D341Med (cell line): ENCODE results near the gene WDR33.
A peak's percentile ranks its signal among the peaks of the same experiment; 100 is the strongest.

Experiments used
- DNase-seq: peaks from one replicate; pipeline ENCODE4 v3.0.0; 2012; ENCODE audit warnings: low spot score

The WDR33 gene

DNA sequence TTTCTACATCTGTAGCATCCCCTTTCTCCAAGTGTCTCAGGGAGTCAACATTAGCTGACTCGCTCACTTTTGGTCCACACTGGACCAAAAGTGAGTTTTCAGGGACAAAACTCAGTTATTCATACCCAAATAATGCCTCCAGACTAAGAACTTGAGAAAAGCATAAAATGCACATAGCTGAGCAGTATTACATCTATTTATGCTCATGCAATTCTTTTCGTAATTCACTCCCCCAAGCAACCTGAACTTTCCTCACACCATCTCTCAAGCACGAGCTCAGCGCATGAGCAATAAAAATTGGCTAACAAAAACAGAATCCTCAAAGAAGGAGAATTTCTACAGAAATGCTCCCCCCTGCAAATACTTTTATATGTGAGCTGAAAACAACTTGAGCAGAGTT is 92.7 kb downstream of the WDR33 start:
- DNase-seq, result no peak

DNA sequence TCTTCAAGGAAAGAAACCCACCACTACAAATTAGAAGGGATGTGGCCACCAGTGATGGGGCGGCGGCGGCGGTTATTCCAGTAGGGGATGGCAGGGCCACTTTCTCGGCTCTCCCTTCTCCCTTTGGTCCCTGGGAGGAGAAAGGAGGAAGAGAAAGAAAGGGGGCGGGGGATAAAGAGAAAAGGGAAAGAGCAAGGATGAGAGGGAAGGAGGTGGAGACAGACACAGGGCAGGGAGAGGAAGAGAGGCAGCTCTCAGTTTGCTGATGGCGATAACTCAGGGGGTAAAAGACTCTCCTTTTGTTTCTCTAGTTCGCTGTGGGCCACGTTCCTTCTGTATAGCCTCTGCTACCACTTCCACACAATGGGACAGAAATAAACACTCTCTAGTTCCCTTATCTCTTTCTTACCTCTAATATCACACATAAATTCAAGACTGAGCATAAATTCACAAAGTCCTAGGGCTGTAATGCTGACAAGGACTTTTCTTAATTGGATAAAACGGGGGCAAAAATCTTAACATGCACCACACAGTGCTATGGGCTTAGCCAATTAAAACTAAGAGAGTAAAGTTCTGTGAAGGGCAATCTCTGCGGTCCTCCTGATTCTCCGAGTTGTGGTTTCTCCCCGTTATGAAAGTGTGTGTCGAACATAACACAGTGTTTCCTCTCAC is 95.1 kb downstream of the WDR33 start:
- no peak for DNase-seq

DNA sequence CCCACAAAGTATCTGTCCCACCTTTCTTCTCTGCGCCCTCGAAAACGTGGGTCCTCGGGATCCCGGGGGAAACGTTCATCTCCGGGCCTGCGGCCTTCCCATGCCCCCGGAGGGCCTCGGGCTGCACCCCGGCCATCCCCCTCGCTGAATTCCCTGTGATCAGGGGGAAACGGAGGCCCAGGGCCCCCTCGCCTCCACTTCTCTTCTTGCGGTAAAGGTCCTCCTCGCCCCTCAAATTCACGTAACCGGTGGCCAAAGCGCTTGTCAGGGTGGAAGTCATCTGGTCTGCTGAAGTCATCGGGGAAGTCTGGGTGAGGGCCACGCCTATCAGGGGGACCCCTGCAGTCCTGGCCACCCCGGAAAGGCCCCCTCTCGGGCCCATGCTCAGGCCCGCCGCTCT is 97.4 kb downstream of the WDR33 start:
- DNase-seq, result no peak

DNA sequence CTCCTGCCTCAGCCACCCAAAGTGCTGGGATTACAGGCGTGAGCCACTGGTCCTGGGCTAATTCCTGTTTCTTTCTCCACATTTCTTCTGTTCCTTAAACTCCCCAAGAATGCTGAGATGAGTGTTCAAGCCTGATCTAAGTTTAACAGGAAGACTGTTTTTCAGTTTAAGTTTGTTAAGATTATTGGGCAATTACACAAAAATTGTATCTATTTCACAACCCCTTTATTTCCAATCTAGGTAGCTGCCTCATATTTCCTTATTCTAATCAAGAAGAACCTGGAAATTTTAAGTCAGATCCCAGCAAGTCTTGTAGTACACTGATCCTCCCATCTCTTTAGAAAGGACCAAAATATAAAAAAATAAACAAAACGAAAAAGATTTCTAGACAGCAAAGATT is 98.0 kb downstream of the WDR33 start:
- no peak for DNase-seq

DNA sequence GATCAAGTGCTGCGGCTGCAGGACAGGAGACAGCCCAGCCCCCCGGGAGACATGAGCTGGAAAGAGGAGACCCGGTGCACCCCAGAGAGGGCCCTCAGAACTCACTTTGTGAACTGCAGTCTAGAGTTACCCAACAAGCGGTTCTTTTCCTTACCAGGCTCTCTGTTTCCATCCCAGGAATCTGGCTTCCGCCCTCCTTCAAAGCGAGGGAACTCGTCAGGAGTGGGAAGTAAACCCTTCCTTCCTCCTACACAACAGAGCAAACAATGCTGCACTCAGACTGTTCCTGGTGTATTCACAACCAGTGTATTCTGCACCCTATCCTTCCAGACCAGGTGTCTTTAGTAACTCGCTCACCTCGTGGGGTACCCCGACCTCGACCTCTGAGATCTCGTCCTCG is 101.6 kb downstream of the WDR33 start:
- DNase-seq, result no peak

DNA sequence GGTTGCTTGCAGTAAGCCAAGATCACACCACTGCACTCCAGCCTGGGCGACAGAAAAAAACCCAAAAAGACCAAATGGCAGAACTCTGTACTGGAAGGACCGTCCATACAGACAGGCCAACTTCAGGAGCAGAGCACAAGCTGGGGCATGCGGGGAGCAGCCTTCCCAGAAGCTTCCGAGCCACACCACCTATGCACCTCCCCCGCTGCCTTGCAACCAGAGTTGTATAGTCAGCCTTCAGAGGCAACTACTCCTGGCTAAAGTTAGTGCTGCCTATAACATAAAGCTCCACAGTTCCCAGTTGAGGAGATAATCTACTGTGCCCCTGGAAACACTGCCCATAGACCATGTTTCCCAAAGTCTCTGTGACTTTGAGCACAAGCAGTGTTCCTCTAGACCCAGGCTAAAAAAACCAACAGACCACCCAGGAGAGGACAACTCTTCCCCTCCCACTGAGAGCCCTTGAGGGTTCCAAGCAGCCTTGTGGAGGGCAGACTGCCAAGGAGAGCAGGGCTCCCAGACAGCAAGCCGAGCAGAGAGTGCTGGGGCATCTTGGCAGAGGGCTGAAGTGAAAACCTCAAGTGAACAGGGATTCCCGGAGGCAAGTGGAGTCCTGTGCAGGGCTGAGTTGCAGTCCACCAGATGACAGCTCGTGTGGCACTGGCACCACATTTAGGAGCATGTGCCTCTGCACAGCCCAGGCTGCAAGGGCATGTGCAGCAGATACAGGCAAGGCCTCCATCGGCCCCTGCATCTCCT is 102.9 kb downstream of the WDR33 start:
- no peak for DNase-seq

DNA sequence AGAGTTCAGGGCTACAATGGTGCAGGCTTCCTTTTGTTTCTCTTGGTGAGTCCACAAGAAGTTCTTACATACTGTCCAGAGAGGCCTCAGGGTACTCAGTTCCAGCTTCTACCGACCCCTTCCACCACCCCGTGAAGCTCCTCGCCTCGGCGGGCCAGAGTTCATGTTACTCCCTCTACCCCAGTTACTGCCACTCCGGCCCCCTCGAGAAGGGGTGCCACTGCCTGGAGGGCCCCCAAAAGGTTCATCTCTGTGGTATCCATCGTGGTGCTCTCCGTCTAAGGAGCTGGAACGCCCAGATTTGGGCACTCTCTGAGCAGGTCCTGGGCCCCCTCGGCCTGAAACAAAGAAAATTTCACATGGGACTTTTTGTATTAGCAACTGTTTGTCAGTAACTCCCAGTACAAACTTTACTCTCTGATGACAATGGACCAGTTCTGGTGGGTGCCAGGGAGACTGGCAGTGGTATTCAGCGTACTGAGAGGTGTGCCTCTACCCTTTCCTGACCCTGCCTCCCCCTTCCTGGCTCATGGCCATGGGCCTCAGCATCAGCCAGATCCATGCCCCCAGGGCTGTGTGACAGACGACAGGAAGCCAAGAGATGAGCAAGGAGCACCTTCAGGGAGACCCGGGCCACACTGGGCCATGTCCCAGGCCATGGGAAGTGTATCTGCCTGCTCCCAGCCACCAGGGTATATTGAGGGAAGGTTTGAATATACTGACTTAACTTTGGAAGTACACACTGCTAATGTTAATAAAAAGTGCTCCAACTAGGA is 104.6 kb downstream of the WDR33 start:
- no peak for DNase-seq

DNA sequence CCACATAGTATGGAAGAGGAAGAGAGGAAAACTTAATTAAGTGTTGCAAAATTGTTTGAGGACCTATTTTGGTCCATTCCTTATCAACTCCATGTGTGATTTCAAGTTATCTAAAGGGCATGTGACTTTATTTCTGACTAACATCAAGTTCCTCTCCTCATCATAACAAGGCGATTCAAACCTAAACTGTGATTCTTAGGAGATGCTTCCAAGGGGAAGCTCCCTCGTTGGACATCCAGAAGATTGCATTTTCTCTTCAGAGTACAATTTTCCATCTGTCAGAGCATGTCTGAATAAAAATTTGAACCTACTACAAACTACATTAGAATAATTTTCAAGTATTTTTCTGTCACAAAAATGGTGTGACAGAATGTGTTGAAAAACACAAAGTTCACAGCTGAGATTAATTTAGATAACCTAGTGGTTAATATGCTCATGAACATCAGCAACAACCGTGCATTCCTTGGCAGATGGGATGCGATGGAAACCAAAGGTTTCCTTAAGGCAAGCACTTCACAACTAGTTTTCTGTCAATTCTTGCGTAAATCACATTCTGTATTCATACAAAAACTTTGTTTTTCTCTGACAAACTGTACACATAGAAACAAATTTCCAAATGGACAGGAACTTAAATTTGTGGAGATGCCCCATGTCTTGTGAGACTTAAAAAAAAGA is 105.4 kb downstream of the WDR33 start:
- no peak for DNase-seq

DNA sequence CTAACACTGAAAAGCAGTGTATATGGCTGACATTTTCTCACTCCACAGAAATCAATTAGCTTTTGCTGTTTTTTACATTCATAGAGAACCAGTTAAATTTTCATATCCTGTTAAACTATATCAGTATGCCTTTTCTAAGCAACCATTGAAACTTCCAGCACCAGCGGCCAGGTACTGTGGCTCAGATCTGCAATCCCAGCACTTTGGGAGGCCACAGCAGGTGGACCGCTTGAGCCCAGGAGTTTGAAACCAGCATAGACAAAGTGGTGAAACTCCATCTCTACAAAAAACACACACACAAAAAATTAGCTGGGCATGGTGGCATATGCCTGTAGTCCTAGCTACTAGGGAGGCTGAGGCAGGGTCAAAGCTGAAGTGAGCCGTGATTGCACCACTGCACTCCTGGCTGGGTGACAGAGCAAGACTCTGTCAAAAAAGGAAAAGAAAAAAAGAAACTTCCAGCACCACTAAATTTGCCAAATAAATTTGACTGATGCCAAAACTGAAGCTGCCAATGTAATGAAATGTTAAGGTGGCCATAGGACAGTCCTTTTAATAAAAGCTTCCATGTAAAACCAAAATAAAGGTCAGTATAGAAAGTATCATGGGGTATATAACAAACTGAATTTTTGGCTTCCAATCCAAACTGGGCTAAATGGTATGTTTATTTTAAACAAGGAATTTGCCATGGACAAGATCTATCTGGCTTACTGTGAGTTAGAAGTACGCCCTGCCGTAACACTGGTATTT is 106.2 kb downstream of the WDR33 start:
- no peak for DNase-seq

DNA sequence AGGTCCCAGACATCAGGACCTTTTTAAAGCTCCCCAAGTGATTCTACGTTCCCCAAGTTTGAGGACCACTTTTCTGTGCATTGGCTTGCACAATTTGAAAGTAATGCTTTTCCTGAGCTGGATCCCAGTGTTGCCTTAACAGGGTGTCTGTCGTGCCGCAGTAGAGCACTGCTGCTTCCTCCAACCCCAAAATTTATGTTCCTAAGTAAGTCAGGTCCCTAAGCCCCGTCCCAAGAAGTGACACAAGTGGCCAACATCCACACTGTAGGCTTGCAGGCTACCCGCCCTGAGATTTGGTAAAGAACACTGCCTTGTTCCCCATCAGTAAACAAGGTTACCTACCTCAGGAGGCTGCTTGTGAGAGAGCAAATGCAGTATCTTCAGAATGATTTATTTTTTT is 107.7 kb downstream of the WDR33 start:
- no peak for DNase-seq

DNA sequence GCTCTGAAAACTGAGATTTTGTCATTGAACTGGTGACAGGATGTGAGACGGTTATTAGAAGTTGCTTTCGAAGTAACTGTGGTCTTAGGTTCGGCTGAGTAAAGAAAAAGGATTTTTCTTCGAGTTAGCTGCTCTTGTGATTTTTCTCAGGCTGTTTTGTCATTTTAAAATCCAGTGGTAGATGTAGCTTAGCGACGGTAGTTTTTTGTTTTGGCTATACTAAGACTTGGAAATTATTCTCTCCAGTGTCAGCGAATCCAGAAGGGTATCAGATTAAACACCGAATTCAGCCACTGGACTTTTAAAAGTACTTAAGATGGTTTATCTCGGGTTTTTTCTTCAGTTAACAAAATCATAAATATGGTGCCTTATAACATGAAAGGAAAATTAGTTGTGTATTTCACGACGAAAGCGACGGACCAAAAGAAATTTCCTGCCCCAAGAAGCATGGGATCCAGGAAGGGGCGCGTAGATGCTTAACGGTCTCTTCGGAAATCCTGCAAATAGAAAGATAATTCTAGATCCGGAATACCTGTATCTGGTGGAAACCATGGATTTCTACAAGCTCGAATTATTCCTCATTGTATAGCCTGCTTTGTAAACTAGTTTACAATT is 108.5 kb downstream of the WDR33 start:
- DNase-seq, result no peak

DNA sequence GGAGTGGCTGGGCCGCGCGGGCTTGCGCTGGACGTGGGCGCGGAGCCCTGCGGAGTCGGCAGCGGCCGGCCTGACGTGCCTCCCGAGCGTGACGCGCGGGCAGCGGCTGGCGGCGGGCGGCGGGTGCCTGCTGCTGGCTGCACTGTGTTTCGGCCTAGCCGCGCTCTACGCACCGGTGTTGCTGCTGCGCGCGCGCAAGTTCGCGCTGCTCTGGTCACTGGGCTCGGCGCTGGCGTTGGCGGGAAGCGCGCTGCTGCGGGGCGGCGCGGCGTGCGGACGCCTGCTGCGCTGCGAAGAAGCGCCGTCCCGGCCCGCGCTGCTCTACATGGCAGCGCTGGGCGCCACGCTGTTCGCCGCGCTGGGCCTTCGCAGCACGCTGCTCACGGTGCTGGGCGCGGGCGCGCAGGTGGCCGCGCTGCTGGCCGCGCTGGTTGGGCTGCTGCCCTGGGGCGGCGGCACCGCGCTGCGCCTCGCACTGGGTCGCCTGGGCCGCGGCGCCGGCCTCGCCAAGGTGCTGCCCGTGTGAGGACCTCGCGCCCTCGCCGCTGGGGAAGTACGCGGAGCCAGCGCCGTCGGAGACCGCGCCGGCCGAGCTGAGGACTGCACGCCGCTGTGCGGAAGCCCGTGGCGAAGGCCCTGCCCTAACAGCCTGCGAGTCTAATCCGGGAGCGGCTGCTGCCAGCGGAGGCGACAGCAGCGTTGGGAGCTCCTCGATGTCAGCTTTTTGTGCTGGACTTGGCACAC is 109.1 kb downstream of the WDR33 start:
- DNase-seq, result peak; percentile 88

DNA sequence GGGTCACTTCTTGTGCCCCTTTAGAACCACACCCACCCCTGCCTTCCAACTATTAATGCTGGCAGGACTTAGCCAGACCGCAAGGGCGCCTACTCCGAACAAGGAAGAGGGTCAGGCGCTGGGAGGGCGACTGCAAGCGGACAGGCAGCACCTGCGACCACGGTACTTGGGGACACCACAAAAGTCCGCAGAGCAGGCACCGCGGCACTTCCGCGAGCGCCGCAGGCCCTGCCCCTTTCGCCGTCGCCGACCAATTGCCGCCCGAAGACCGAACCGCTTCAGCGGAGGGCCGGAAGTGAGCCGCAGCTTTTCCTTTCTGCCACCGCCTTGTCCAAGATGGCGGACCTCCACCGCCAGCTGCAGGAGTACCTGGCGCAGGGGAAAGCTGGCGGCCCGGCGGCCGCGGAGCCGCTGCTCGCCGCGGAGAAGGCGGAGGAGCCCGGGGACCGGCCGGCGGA is 109.7 kb downstream of the WDR33 start, which contains the start of gene SFT2D3:
SFT2D3 (plus strand) TSS at position 305 of the 458 bp plus-strand sequence; CDS start at position 337, 32 bp downstream.
- DNase-seq, result peak; percentile 92

DNA sequence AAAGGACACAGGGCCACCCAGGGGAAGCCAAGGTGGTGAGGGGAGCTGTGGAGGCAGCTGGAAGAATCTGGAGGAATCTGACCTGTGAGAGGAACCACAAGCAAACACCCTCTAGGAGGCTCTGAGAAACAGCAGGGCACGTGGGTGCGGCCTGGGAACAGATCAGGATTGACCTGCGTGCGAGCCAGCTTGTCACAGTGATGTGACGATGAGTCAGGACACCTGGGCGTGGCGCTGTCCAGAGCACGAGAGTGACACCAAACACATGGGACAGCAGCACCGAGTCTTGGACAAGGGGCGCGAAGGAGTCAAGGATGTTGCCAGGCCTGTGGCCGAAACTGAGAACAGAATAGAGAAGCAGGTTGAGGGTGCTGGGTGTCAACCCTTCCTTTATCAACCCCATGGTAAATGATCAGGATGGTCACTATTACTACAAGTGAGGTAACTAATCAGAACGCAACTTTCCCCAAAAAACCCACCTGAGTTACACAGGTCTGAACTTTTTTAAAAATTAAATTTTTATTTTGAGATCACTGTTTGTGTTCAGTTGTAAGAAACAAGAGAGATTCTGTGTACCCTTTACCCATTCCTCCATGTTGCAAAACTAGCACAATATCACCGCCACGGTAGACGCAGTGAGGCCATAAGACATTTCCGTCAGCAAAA is 110.3 kb downstream of the WDR33 start:
- DNase-seq, result no peak

DNA sequence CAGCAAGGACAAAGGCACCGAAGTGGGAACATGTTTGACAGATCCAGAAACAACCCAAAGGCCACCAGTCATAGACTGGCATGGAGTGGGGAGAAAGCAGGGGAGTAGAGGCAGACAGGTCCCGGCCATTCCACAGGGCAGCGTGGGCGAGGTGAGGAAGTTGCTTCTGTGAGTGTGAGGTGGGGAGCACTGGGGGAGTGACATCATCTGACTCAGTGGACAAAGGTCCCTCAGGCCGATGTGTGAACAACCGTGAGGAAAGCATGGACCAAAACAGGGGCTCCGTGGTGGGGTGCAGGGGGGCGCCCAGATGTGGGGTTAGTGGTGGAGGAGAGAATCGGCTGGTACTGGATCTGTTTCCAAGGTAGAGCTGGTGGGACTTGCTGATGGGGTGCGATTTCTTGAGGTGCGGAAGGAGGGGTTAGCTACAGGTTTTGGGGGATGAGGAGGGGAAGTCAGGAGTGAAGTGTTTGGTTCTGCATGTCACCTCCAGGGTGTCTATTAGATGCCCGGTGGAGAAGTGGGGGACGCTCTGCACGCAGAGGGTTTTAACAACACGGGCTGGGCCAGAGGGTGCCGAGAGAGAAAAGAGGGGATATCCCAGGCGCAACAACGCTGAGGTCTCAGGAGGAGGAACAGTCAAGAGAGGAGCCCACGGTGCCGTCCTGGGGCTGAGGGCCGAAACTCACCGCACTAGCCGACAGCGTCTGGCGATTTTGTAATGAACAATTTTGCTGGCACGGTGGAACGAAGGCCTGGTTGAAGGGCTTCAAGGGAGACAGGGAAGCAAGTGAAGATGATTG is 112.2 kb downstream of the WDR33 start:
- no peak for DNase-seq

DNA sequence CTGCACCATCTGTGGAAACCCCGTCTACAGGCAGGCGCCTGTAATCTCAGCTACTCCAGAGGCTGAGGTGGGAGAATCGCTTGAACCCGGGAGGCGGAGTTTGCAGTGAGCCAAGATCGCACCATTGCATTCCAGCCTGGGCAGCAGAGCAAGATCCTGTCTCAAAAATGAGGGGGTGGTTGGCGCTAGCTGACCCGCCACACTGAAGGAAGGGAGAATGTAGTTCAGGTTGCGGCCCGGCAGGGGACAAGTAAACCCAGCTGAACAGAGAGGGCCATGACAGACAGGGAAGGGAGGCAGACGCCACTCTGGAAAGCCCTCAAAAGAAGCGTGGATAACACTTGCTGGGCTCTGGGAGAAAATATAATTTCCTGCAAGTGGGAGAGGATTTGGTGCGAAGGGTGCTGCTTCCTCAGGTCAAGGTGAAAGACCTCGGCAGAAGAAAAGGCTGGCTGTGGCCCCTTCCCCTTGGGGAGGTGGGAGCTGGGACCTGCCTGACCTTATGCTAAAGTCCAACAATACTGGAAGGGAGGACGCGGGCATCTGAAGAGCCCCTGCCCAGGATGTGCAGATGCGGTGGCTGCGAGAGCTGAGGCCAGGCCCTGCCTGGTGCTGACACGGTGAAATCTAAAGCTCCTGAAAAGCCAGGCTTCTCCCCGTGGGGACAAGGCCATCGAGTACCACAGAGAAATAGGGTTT is 113.3 kb downstream of the WDR33 start:
- DNase-seq, result no peak

DNA sequence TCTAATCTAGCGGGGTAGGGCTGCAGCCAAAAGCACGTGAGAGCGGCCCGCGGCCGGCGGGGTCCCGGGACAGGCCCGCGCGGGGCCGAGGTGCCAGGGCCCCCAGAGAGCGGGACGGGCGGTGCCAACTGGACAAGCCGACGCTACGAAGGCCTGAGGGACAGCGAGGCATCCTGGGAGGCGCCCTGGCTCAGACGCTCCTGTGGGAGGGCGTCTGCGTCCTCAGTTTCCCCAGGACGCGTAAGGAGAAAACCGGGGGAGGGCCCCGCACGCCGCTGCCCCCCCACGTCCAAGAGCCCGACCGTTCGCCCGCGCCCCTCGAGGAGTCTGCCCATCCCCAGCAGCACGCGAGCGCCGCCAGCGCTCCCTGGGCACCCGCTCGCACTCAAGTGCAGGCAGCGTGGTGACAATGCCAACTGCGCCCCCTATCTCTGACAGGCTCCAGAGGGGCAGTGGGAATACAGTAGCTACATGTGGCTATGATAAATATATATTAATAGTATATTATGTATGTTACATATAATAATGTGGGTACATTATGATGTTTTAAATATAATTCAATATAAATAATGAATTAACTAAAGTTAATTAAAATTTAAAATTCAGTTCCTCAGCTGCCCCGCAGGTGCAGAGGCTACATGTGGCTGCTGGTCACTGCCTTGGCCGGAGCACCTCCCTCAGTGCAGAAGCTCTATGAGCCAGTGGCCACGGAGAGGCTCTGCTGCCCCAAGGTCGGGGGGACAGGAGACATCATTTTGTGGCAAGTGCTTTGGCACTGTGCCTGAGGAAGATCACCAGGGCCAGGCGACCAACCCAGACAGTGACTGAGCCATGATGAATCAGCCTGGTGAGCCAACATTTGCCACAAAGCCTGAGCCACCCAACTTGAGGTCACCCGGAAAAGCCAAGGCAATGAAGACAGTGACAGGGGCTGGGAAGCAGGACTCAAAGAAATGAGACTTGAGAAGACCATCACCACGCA is 115.2 kb downstream of the WDR33 start:
- peak; percentile 74 for DNase-seq
